Stomach smooth muscle (tissue), 2 donors: ENCODE measurements around the gene MUC21.

Source experiments
- H3K27ac ChIP-seq: one replicate; pipeline ENCODE4 v1.7.0; 2013; ENCODE audit warnings: mild to moderate bottlenecking, low read length, inconsistent platforms
- H3K27me3 ChIP-seq, 2 donors: one replicate each; pipeline ENCODE4 v1.7.0; 2013; ENCODE audit warnings: low read length in 2 of 2; ENCODE audit not compliant: insufficient read depth in 2 of 2, control insufficient read depth in 1 of 2
- H3K36me3 ChIP-seq, 2 donors: one replicate each; pipeline ENCODE4 v1.7.0; 2013; ENCODE audit warnings: low read length in 2 of 2; ENCODE audit not compliant: control insufficient read depth in 2 of 2, insufficient read depth in 2 of 2
- H3K4me1 ChIP-seq: one replicate; pipeline ENCODE4 v1.7.0; 2013; ENCODE audit warnings: low read length; ENCODE audit not compliant: control insufficient read depth, insufficient read depth
- H3K4me3 ChIP-seq, 2 donors: one replicate each; pipeline ENCODE4 v1.7.0; 2013; ENCODE audit warnings: low read length in 2 of 2
- H3K9ac ChIP-seq, 2 donors: one replicate each; pipeline ENCODE4 v1.7.0; 2013; ENCODE audit warnings: low read length in 2 of 2, mild to moderate bottlenecking in 1 of 2
- H3K9me3 ChIP-seq, 2 donors: one replicate each; pipeline ENCODE4 v1.7.0; 2013; ENCODE audit warnings: low read length in 2 of 2; ENCODE audit not compliant: control insufficient read depth in 2 of 2
- donor health status: healthy.
- donor health status: Pancreatic carcinoma.

Gene MUC21

DNA sequence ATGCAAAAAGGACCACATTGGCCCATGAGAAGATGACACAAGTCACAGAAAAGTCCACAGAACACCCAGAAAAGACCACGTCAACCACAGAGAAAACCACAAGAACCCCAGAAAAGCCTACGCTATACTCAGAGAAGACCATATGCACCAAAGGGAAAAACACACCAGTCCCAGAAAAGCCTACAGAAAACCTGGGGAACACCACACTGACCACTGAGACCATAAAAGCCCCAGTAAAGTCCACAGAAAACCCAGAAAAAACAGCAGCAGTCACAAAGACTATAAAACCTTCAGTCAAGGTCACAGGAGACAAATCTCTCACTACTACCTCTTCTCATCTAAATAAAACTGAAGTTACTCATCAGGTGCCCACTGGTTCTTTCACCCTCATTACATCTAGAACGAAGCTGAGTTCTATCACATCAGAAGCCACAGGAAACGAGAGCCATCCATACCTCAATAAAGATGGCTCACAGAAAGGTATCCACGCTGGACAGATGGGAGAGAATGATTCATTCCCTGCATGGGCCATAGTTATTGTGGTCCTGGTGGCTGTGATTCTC lies 31.5 kb upstream of the MUC21 start:
- no peak overlapping the region for H3K27ac ChIP-seq
- peaks cover 24% of the 10 kb centered on the region in 2 donors for H3K27me3 ChIP-seq
- H3K9ac ChIP-seq: no peak overlapping the region
- no peaks in the 10 kb centered on the region for H3K36me3 ChIP-seq
- H3K9me3 ChIP-seq: peaks cover 0 to 4% of the 10 kb centered on the region in 2 donors
- H3K4me1 ChIP-seq: peaks cover 4% of the 10 kb centered on the region
- H3K4me3 ChIP-seq: no peak overlapping the region

DNA sequence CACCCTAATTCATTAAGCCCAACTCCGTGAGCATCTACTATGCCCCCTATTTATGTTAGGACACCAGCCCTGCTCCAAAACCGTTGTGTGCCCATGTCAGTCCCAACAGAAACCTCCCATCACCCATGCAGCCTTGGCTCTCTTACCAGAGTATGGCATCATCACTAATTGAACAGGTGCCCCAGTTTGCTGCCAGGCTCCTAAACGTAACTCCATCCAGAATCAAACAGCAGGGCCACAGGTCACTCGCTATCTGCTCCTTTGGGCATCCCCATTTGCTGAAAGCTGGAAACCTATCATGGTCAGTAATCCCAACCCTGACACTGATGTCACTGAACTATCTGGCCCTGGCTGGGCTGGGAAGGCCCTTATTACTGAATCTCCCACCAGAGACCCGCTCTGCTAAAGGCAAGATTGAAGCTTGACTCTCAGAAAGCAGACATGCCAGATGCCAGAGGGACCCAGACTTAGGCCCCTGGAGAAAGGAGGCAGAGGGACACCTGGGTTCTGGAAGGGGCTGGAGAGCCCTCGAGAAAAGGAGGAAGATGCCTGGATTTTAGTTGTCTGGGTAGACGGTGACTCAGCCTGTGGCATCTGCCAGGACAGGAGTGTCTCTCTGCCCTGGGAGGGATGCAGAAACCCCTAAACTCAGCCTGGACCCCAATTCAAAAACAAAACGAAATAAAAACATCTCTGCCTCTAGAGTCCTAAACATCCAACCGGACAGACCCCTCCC lies 28.7 kb upstream of the MUC21 start:
- H3K36me3 ChIP-seq: no peaks in the 10 kb centered on the region
- peak overlapping the region; percentile 52 to 66 for H3K4me3 ChIP-seq
- H3K4me1 ChIP-seq: peaks cover 4% of the 10 kb centered on the region
- no peak overlapping the region for H3K27ac ChIP-seq
- peaks cover 24 to 26% of the 10 kb centered on the region in 2 donors for H3K27me3 ChIP-seq
- no peak overlapping the region for H3K9ac ChIP-seq
- peaks cover 0 to 4% of the 10 kb centered on the region in 2 donors for H3K9me3 ChIP-seq

DNA sequence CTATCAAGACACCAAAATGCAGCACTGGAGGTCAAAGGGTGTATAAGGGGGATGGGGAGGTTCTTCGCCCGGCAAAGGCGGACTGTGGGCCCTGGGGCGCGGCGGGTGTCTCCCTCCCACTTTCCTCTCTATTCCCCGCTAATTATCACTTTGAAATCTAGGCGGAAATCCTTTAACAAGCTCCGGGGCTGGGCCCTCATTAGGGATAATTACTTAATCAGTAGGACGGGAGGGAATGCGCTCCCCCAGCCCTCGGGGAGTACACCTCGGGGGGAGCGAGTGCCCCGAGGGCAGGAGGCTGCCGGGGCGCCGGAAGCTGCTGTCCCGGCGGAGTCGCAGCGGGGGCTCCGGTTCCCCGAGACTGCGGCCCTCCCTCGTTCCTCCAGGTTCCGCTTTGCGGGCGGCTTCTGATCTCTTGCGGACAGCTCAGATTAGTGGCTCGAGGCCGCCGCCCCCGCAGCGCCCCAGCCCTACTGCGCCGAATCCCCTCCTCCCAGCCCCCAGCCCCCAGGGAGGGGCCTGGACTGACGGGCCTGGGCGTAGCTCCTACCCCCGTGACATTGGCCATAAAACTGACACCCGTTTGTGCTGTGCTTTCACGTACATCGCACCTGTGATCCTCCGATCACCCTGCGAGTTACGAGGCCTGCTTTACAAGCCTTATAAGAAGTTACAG lies 28.0 kb upstream of the MUC21 start:
- Histone ChIP-seq H3K4me3 (peak overlapping the region; percentile 52 to 66), H3K27me3 (peaks cover 24 to 26% of the 10 kb centered on the region in 2 donors), H3K4me1 (peaks cover 4% of the 10 kb centered on the region), H3K9me3 (peaks cover 0 to 4% of the 10 kb centered on the region in 2 donors), H3K9ac (peak overlapping the region in 1 of 2 donors; percentile 42), H3K27ac (no peak overlapping the region), H3K36me3 (no peaks in the 10 kb centered on the region)

DNA sequence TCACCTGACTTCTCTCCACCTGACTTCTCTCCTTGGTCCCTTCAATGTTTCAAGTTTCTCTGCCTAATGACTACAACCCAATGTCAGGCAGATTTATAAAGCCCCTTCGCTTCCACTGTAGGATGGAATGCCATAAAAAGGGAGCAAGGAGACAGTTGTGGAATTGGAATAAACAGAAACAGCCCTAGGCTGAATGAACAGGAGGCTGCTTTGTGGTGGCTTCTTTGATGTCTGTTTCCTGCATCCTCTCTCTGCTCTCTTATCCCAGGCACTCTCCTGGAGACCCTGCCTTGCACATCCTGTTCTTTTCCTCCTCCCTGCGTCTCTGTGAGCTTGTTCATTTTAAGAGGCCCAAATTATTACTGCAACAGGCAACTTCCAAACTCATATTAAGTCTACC lies 25.8 kb upstream of the MUC21 start:
- Histone ChIP-seq H3K27ac (no peak overlapping the region), H3K4me1 (peaks cover 4% of the 10 kb centered on the region), H3K9me3 (no peaks in the 10 kb centered on the region), H3K27me3 (peaks cover 24% of the 10 kb centered on the region in 2 donors), H3K9ac (no peak overlapping the region), H3K36me3 (no peaks in the 10 kb centered on the region), H3K4me3 (no peak overlapping the region)

DNA sequence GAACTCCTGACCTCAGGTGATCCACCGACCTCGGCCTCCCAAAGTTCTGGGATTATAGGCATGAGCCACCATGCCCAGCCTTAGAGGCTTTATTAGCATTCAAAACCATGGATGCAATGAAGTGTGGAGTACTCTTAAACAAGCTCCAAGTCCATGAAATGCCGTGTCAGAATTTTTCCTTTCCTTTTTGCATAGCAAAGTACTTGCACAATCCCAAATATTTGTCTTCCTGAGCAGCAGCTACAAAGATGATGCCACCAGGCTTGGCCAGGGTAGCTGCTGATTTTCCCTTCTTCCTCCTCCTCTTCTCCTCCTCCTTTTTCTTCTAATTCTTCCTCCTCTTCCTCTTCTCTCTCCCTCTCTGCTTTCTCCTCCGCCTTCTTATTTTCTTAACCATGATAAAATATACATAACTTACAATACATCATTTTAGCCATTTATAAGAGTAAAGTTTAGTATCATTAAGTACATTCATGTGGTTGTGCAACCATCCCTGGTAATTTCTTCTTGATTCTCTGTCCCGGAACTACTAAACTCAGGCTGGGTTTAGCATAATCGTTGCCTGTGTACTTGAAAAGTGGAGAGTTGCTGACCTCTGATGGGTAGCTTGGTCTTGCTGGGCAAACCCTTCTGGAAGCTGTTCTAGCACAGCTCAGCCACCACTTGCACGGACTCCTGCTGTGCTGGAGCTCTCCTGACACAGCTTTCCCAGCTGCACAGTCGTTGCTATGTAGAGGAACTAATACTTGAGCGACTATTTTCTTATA lies 22.4 kb upstream of the MUC21 start:
- no peak overlapping the region for H3K4me3 ChIP-seq
- H3K27ac ChIP-seq: no peak overlapping the region
- H3K9me3 ChIP-seq: no peaks in the 10 kb centered on the region
- H3K4me1 ChIP-seq: no peaks in the 10 kb centered on the region
- H3K36me3 ChIP-seq: no peaks in the 10 kb centered on the region
- H3K27me3 ChIP-seq: peaks cover 5 to 18% of the 10 kb centered on the region in 2 donors
- H3K9ac ChIP-seq: no peak overlapping the region

DNA sequence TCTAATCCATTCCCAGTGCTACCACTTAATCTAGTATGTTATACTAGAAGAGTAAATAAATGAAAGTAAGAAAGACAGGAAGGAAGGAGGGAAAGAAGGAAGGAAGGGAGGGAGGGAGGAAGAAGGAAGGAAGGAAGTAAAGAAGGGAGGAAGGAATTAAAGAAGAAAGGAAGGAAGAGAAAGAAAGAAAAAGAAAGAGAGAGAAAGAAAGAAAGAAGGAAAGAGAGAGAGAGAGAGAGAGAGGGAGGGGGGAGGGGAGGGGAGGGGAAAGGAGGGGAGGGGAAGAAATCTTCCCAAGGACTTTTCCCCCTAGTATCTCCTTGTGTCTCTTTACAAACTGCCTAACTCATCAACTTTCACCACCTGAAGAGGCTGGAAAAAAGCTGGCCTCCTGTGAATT lies 20.8 kb upstream of the MUC21 start:
- peaks cover 0 to 11% of the 10 kb centered on the region in 2 donors for H3K27me3 ChIP-seq
- no peak overlapping the region for H3K27ac ChIP-seq
- no peaks in the 10 kb centered on the region for H3K9me3 ChIP-seq
- H3K36me3 ChIP-seq: no peaks in the 10 kb centered on the region
- no peak overlapping the region for H3K4me3 ChIP-seq
- no peaks in the 10 kb centered on the region for H3K4me1 ChIP-seq
- no peak overlapping the region for H3K9ac ChIP-seq

DNA sequence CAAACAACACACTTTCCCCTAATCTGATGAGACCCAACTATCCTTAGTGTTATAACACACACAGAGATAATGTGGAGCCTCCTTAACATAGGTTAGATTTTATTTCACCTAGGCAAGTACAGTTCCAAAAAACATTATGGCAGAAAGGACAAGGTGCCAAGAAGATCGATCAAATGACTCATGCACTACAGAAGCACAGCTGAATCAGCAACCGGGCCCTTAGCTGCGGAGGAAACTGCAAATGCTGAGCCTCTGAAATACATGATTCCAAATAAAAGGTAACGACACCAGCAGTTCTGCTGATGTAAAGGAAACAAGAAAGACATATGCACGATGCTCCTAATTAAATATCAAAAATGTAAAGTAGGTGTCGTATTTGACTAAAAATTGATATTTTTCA lies 19.9 kb upstream of the MUC21 start:
- Histone ChIP-seq H3K4me3 (no peak overlapping the region), H3K36me3 (no peaks in the 10 kb centered on the region), H3K27ac (no peak overlapping the region), H3K9me3 (no peaks in the 10 kb centered on the region), H3K9ac (no peak overlapping the region), H3K4me1 (no peaks in the 10 kb centered on the region), H3K27me3 (peaks cover 0 to 8% of the 10 kb centered on the region in 2 donors)

DNA sequence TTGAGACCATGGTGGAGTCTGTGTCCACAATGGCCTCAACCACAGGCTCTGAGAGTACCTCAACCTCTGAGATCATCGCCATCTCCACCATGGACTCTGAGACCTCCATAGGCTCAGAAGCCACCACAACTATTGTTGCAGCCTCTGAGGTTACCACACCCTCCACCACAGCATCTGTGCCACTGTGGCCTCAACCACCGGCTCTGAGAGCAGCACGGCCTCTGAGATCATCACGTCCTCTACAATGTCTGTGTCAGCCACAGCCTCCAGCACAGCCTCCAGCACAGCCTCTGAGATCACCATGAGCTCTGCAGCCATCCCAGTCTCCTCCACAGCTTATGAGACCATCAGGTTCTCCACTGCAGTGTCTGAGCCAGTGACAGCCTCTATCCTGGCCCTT lies 19.4 kb upstream of the MUC21 start:
- H3K27me3 ChIP-seq: peaks cover 0 to 8% of the 10 kb centered on the region in 2 donors
- H3K36me3 ChIP-seq: no peaks in the 10 kb centered on the region
- H3K9ac ChIP-seq: no peak overlapping the region
- H3K9me3 ChIP-seq: no peaks in the 10 kb centered on the region
- H3K4me3 ChIP-seq: no peak overlapping the region
- H3K27ac ChIP-seq: no peak overlapping the region
- no peaks in the 10 kb centered on the region for H3K4me1 ChIP-seq

DNA sequence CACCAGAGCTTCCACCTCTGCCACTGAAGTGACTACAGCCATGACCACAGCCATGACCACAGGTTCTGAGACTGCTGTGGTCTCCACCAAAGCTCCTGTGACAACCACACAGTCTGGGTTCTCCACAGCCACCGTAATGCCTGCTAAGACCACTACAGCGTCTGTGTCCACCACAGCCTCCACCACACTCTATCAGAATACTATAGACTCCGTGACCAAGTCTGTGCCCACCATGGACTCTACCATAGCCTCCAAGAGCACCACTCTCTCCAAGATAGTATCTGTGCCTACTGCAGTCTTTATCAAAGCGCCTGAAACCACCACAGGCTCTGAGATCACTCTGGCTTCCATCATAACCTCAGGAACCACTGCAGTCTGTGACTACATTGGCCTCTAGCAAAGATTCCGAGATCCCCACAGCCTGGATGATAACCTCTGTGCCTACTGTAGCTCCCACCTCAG lies 18.3 kb upstream of the MUC21 start:
- H3K27me3 ChIP-seq: peaks cover 0 to 8% of the 10 kb centered on the region in 2 donors
- no peak overlapping the region for H3K4me3 ChIP-seq
- H3K9ac ChIP-seq: no peak overlapping the region
- no peaks in the 10 kb centered on the region for H3K4me1 ChIP-seq
- H3K27ac ChIP-seq: no peak overlapping the region
- H3K9me3 ChIP-seq: no peaks in the 10 kb centered on the region
- no peaks in the 10 kb centered on the region for H3K36me3 ChIP-seq

DNA sequence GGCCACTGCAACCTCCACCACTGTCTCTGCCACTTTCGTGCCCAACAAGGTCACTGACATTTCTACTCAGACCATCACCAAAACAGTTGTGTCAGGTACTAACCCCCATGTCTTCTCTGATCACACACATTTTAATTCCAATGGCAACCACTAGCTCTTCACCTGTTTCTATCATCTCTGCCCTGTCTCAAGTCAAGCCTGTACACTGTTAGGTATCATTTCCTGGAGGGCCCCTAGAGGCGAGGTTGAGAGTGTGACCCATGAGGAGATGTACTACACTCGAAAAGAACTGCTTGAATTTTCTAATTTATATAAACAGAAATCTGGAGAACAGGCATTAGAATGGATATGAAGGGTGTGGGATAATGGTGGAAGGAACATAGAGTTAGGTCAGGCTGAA lies 17.4 kb upstream of the MUC21 start:
- Histone ChIP-seq H3K4me1 (no peaks in the 10 kb centered on the region), H3K9me3 (no peaks in the 10 kb centered on the region), H3K36me3 (no peaks in the 10 kb centered on the region), H3K9ac (no peak overlapping the region), H3K27ac (no peak overlapping the region), H3K4me3 (no peak overlapping the region), H3K27me3 (peaks cover 0 to 8% of the 10 kb centered on the region in 2 donors)
